A549 (cell line): ENCODE data around the gene LRRC59. TPM values are rescaled to one million over a fixed set of nuclear protein-coding genes. Genes with fewer than 3 reads are reported as not detected.

Experiments used
- ATAC-seq, 2 experiments: fragments of 200-7000 bp in 1 of 2; fragments of >200 bp in 1 of 2; cut with Nextera tagmentation in 1 of 2; cut with Tn5 transposase in 1 of 2; 3 replicates each; pipeline versions ENCODE4 v1.8.0 to v1.9.1; 2018 to 2020; ENCODE audit warnings: mild to moderate bottlenecking in 1 of 2, moderate library complexity in 1 of 2
- CTCF ChIA-PET: fragments of 300-600 bp; sonication (Branson Sonifier 250); formaldehyde crosslinking; extraction: SDS; loops from one replicate; lab custom pipeline; 2021; ENCODE audit warnings: antibody characterized with exemption, inconsistent platforms; lab: Yijun Ruan, JAX
- POLR2A ChIA-PET: fragments of 350-600 bp; formaldehyde crosslinking; extraction: SDS; loops from one replicate; lab custom pipeline; 2021; ENCODE audit warnings: antibody characterized with exemption, inconsistent platforms; lab: Yijun Ruan, JAX
- DNase-seq, 2 experiments: peaks; one replicate each; pipeline versions ENCODE4 v3.0.0 to v3.0.0-alpha.2; 2011 to 2016; ENCODE audit warnings: low read depth in 1 of 2, low spot score in 1 of 2
- FAIRE-seq: peaks from 2 replicates; lab custom pipeline; 2011; peaks lifted over from hg19 to GRCh38; lab: Jason Lieb, UNC
- H3K27ac ChIP-seq, 2 experiments: fragments of >200 bp; sonication (Bioruptor Twin); formaldehyde crosslinking; 3 replicates each; pipeline ENCODE4 v1.5.1; 2016 to 2017
- H3K4me1 ChIP-seq: fragments of >200 bp; sonication (Bioruptor Twin); formaldehyde crosslinking; 3 replicates; pipeline ENCODE4 v1.6.1; 2016
- H3K4me2 ChIP-seq: fragments of >200 bp; sonication (Bioruptor Twin); formaldehyde crosslinking; 3 replicates; pipeline ENCODE4 v1.6.1; 2016
- H3K4me3 ChIP-seq: fragments of >200 bp; sonication (Bioruptor Twin); formaldehyde crosslinking; 3 replicates; pipeline ENCODE4 v1.5.1; 2016
- H3K9me3 ChIP-seq: fragments of >200 bp; sonication (Bioruptor Twin); formaldehyde crosslinking; 3 replicates; pipeline ENCODE4 v1.6.1; 2016
- ATOH8 ChIP-seq: fragments of 250-450 bp; sonication (Bioruptor Pico); IDR thresholded peaks from 2 replicates; pipeline ENCODE4 v1.5.0; 2020; ENCODE audit warnings: low read depth, mild to moderate bottlenecking, moderate library complexity
- BHLHE40 ChIP-seq: IDR thresholded peaks from 2 replicates; pipeline ENCODE4 v1.6.1; 2012; ENCODE audit warnings: low read depth, low read length, inconsistent platforms
- CBX8 ChIP-seq: fragments of 200-600 bp; sonication (generic); IDR thresholded peaks from 2 replicates; pipeline ENCODE4 v1.6.1; 2016
- CEBPB ChIP-seq, 2 experiments: fragments of >200 bp in 1 of 2; sonication (Bioruptor Twin) in 1 of 2; formaldehyde crosslinking in 1 of 2; IDR thresholded peaks; 2 replicates each; pipeline ENCODE4 v1.6.1; 2012 to 2016
- CTCF ChIP-seq: fragments of >200 bp; sonication (Bioruptor Twin); formaldehyde crosslinking; IDR thresholded peaks from 3 replicates; pipeline ENCODE4 v1.5.1; 2016
- EHF ChIP-seq: fragments of 250-450 bp; sonication (Bioruptor Pico); IDR thresholded peaks from 2 replicates; pipeline ENCODE4 v1.5.0; 2020; ENCODE audit warnings: mild to moderate bottlenecking
- ELK1 ChIP-seq: fragments of 150-350 bp; IDR thresholded peaks from 2 replicates; pipeline ENCODE4 v1.6.1; 2014; ENCODE audit warnings: low read depth, mild to moderate bottlenecking, low read length
- EP300 ChIP-seq, 2 experiments: fragments of >200 bp; sonication (Bioruptor Twin); formaldehyde crosslinking; IDR thresholded peaks; 2 replicates in 1 of 2; 3 replicates in 1 of 2; pipeline ENCODE4 v1.6.1; 2016 to 2017
- FOSB ChIP-seq: fragments of 250-450 bp; sonication (Bioruptor Pico); IDR thresholded peaks from 2 replicates; pipeline ENCODE4 v1.5.0; 2020; ENCODE audit warnings: mild to moderate bottlenecking, moderate library complexity
- FOSL2 ChIP-seq, 2 experiments: fragments of 450-650 bp in 1 of 2; fragments of >200 bp in 1 of 2; sonication (Bioruptor Twin) in 1 of 2; formaldehyde crosslinking; IDR thresholded peaks; 2 replicates each; pipeline versions ENCODE4 v1.5.0 to v1.6.1; 2016 to 2020; ENCODE audit warnings: mild to moderate bottlenecking in 1 of 2, moderate library complexity in 1 of 2
- FOXS1 ChIP-seq: fragments of 250-450 bp; sonication (Bioruptor Pico); IDR thresholded peaks from 2 replicates; pipeline ENCODE4 v1.5.0; 2020; ENCODE audit warnings: mild to moderate bottlenecking, moderate library complexity
- HDAC2 ChIP-seq: fragments of 200-600 bp; sonication (generic); IDR thresholded peaks from 2 replicates; pipeline ENCODE4 v1.6.1; 2016
- HEYL ChIP-seq: fragments of 250-450 bp; sonication (Bioruptor Pico); IDR thresholded peaks from 2 replicates; pipeline ENCODE4 v1.8.0; 2021; ENCODE audit warnings: mild to moderate bottlenecking, moderate library complexity
- HOXA7 ChIP-seq: fragments of 250-450 bp; sonication (Bioruptor Pico); IDR thresholded peaks from 2 replicates; pipeline ENCODE4 v1.5.0; 2020; ENCODE audit warnings: mild to moderate bottlenecking, moderate library complexity
- HOXB13 ChIP-seq: fragments of 250-450 bp; sonication (Bioruptor Pico); IDR thresholded peaks from 2 replicates; pipeline ENCODE4 v1.5.0; 2020; ENCODE audit warnings: low read depth, mild to moderate bottlenecking, moderate library complexity
- HOXB5 ChIP-seq: fragments of 250-450 bp; sonication (Bioruptor Pico); IDR thresholded peaks from 2 replicates; pipeline ENCODE4 v1.5.0; 2020; ENCODE audit warnings: mild to moderate bottlenecking, moderate library complexity
- JUNB ChIP-seq: fragments of >200 bp; sonication (Bioruptor Twin); formaldehyde crosslinking; IDR thresholded peaks from 2 replicates; pipeline ENCODE4 v1.6.1; 2016
- KDM5A ChIP-seq: fragments of 200-600 bp; sonication (generic); IDR thresholded peaks from 2 replicates; pipeline ENCODE4 v1.6.1; 2016; ENCODE audit warnings: antibody characterized with exemption, mild to moderate bottlenecking
- MAFK ChIP-seq: fragments of 450-650 bp; IDR thresholded peaks from 2 replicates; pipeline ENCODE4 v1.6.1; 2014; ENCODE audit not compliant: partially characterized antibody
- NPAS2 ChIP-seq: fragments of 250-450 bp; sonication (Bioruptor Pico); IDR thresholded peaks from 2 replicates; pipeline ENCODE4 v1.8.0; 2022; ENCODE audit warnings: mild to moderate bottlenecking, moderate library complexity, borderline replicate concordance
- PHF8 ChIP-seq: fragments of 200-600 bp; sonication (generic); IDR thresholded peaks from 2 replicates; pipeline ENCODE4 v1.6.1; 2016; ENCODE audit warnings: low read depth, mild to moderate bottlenecking, antibody characterized with exemption, moderate library complexity, borderline replicate concordance
- POLR2A ChIP-seq: IDR thresholded peaks from 2 replicates; pipeline ENCODE4 v1.6.1; 2012; ENCODE audit warnings: mild to moderate bottlenecking, low read length
- RAD21 ChIP-seq, 2 experiments: fragments of >200 bp in 1 of 2; sonication (Bioruptor Twin) in 1 of 2; formaldehyde crosslinking in 1 of 2; IDR thresholded peaks in 1 of 2; conservative IDR thresholded peaks in 1 of 2; 2 replicates in 1 of 2; 3 replicates in 1 of 2; pipeline ENCODE4 v1.6.1; 2012 to 2018; ENCODE audit warnings: inconsistent platforms in 1 of 2
- RCOR1 ChIP-seq: fragments of 150-350 bp; IDR thresholded peaks from 2 replicates; pipeline ENCODE4 v1.6.1; 2014; ENCODE audit warnings: antibody characterized with exemption, low read length, low read depth
- SMC3 ChIP-seq: fragments of >200 bp; sonication (Bioruptor Twin); formaldehyde crosslinking; IDR thresholded peaks from 3 replicates; pipeline ENCODE4 v1.6.1; 2018; ENCODE audit warnings: inconsistent platforms
- SREBF2 ChIP-seq: fragments of 450-650 bp; IDR thresholded peaks from 2 replicates; pipeline ENCODE4 v1.6.1; 2014; ENCODE audit warnings: mild to moderate bottlenecking, moderate library complexity
- TFCP2L1 ChIP-seq: fragments of 250-450 bp; sonication (Bioruptor Pico); IDR thresholded peaks from 2 replicates; pipeline ENCODE4 v1.5.0; 2021; ENCODE audit warnings: mild to moderate bottlenecking
- ZFP36 ChIP-seq: fragments of 450-650 bp; IDR thresholded peaks from 2 replicates; pipeline ENCODE4 v1.6.1; 2014; ENCODE audit warnings: borderline replicate concordance; ENCODE audit not compliant: partially characterized antibody
- ZNF302 ChIP-seq: fragments of 250-450 bp; sonication (Bioruptor Pico); IDR thresholded peaks from 2 replicates; pipeline ENCODE4 v1.9.0; 2021; ENCODE audit warnings: inconsistent platforms, mild to moderate bottlenecking, moderate library complexity
- ZSCAN20 ChIP-seq: fragments of 250-450 bp; sonication (Bioruptor Pico); IDR thresholded peaks from 2 replicates; pipeline ENCODE4 v1.8.0; 2022; ENCODE audit warnings: mild to moderate bottlenecking, moderate library complexity
- WGBS: methylation state at CpG from one replicate; pipeline ENCODE4 v1.1.6; 2017; ENCODE audit errors: missing lambda C conversion rate; 5-methylcytosine and 5-hydroxymethylcytosine counted together
- polyA plus RNA-seq, 4 experiments: library from polyadenylated mRNA; depleted of rRNA in 3 of 4; stranded (reverse); fragments of >200 nt; fragmentation: RNase III in 1 of 4; extraction: RNeasy Plus Mini Kit Qiagen cat#74134 plus additional on column Dnase treatment in 1 of 4; gene quantifications; 2 replicates in 3 of 4; 3 replicates in 1 of 4; pipeline ENCODE4 v1.2.3, GENCODE V29; 2011 to 2017

LRRC59 gene
- polyA plus RNA-seq, 2 of the 4 experiments (the other 2 are of a cell fraction): 209 to 228 TPM

- ChIA-PET POLR2A (interaction anchor here (0.5 to 1.1 kb wide), 3 partner anchors 10 to 36 kb away, joined by 3 read pairs; no protein-coding TSS in a partner anchor), CTCF (interaction anchor here (15.8 to 33.9 kb wide), 2 partner anchors 3 to 15 kb away, joined by 445 read pairs; partner anchors contain the start of genes EME1, LRRC59 and MRPL27)
- TF ChIP-seq JUNB: no peak
- TF ChIP-seq HEYL (CRISPR knock-in tag): no peak
- TF ChIP-seq CTCF: no peak
- TF ChIP-seq ZSCAN20 (CRISPR knock-in tag): no peak
- no peak for TF ChIP-seq SMC3
- no peak for TF ChIP-seq MAFK
- no peak for TF ChIP-seq FOXS1 (CRISPR knock-in tag)
- TF ChIP-seq ELK1: no peak
- TF ChIP-seq RAD21 (conservative IDR thresholded peaks at IDR 0.05 in 1 of 2, IDR thresholded peaks at IDR 0.05 in 1 of 2): no peak
- TF ChIP-seq SREBF2: no peak
- no peak for TF ChIP-seq ATOH8 (CRISPR knock-in tag)
- TF ChIP-seq FOSB (CRISPR knock-in tag): no peak
- TF ChIP-seq EP300 (IDR thresholded peaks at IDR 0.05): no peak
- no peak for TF ChIP-seq KDM5A
- TF ChIP-seq CBX8: no peak
- no peak for TF ChIP-seq POLR2A
- no peak for TF ChIP-seq HOXB13 (CRISPR knock-in tag)
- no peak for TF ChIP-seq PHF8
- Histone ChIP-seq H3K4me3 (no peak overlapping the region), H3K27ac (no peak overlapping the region), H3K9me3 (no peaks in the 10 kb centered on the region), H3K4me1 (no peaks in the 10 kb centered on the region; the same call in 2 of the 3 replicates), H3K4me2 (no peak overlapping the region)
- DNase-seq (no peak), ATAC-seq (no peak), FAIRE-seq (no peak)
- WGBS: 93% methylated on average over 6 of the region's 6 CpGs
Observed at GRCh38 chr17:50389534-50389933, 7.8 kb downstream of the LRRC59 start.

GRCh38 chr17:50388728-50389127 is 8.6 kb downstream of the LRRC59 start:
- ChIA-PET CTCF (interaction anchor here (15.8 to 33.9 kb wide), 2 partner anchors 4 to 14 kb away, joined by 445 read pairs; partner anchors contain the start of genes EME1, LRRC59 and MRPL27), POLR2A (interaction anchor here (1.0 to 1.1 kb wide), 2 partner anchors 9 to 20 kb away, joined by 3 read pairs; no protein-coding TSS in a partner anchor)
- Histone ChIP-seq H3K9me3 (no peaks in the 10 kb centered on the region), H3K4me3 (no peak overlapping the region), H3K4me2 (no peak overlapping the region), H3K4me1 (no peaks in the 10 kb centered on the region), H3K27ac (no peak overlapping the region)
- ATAC-seq: no peak
- no peak for DNase-seq
- 85% methylated on average over 3 of the region's 3 CpGs for WGBS
- TF ChIP-seq HOXA7 (CRISPR knock-in tag) (no peak), HOXB13 (CRISPR knock-in tag) (no peak), PHF8 (no peak), ATOH8 (CRISPR knock-in tag) (no peak), HOXB5 (CRISPR knock-in tag) (no peak), BHLHE40 (no peak), TFCP2L1 (no peak), HEYL (CRISPR knock-in tag) (no peak), RAD21 (conservative IDR thresholded peaks at IDR 0.05 in 1 of 2, IDR thresholded peaks at IDR 0.05 in 1 of 2) (no peak), HDAC2 (no peak), ZNF302 (CRISPR knock-in tag) (no peak), ZFP36 (no peak), CEBPB (IDR thresholded peaks at IDR 0.05) (no peak), NPAS2 (CRISPR knock-in tag) (no peak), EHF (CRISPR knock-in tag) (no peak), FOSL2 (IDR thresholded peaks at IDR 0.05) (no peak), FOSL2 (CRISPR knock-in tag; IDR thresholded peaks at IDR 0.05) (no peak), ELK1 (no peak), JUNB (no peak), RCOR1 (no peak)
- no peak for FAIRE-seq
